ENCODE results near the gene VPS37C. TPM values are rescaled to one million over a fixed set of nuclear protein-coding genes. Genes with fewer than 3 reads are reported as not detected.

The VPS37C gene
- polyA plus RNA-seq, 2 of the 4 experiments (the other 2 are of a cell fraction): 8.9 to 11.3 TPM

GRCh38 chr11:61198361-61198760, 37.1 kb upstream of the VPS37C start:
- DNase-seq (ENCODE audit: low read depth in 1 of 2, low spot score in 1 of 2) (no peak), ATAC-seq (no peak), FAIRE-seq (no peak)
- Histone ChIP-seq H3K4me2 (no peak overlapping the region), H3K27ac (no peak overlapping the region), H3K4me1 (no peaks in the 10 kb centered on the region), H3K4me3 (no peak overlapping the region), H3K9me3 (0 out of 3 replicates have a peak, but pooled peaks cover 8% of the 10 kb centered on the region)
- no peak for TF ChIP-seq BCL3 (IDR thresholded peaks at IDR 0.05)
- TF ChIP-seq ZNF302 (CRISPR knock-in tag; IDR thresholded peaks at IDR 0.05): no peak
- no peak for TF ChIP-seq TP53 (CRISPR knock-in tag; IDR thresholded peaks at IDR 0.05)
- TF ChIP-seq POLR2AphosphoS2 (conservative IDR thresholded peaks at IDR 0.05; ENCODE audit: low read length): no peak
- TF ChIP-seq SMC3 (IDR thresholded peaks at IDR 0.05): no peak
- no peak for TF ChIP-seq MAX (IDR thresholded peaks at IDR 0.05)
- TF ChIP-seq, protein P1, sequence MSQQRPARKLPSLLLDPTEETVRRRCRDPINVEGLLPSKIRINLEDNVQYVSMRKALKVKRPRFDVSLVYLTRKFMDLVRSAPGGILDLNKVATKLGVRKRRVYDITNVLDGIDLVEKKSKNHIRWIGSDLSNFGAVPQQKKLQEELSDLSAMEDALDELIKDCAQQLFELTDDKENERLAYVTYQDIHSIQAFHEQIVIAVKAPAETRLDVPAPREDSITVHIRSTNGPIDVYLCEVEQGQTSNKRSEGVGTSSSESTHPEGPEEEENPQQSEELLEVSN (IDR thresholded peaks at IDR 0.05; ENCODE audit: borderline replicate concordance, low read depth): no peak
- TF ChIP-seq RNF2 (IDR thresholded peaks at IDR 0.05; ENCODE audit: borderline replicate concordance, low read depth): no peak
- no peak for TF ChIP-seq CBX8 (IDR thresholded peaks at IDR 0.05)
- no peak for TF ChIP-seq ESRRA (IDR thresholded peaks at IDR 0.05; ENCODE audit: borderline replicate concordance, low read length)
- ChIA-PET POLR2A (no interaction called here), CTCF (interaction anchor here (1.3 to 1.5 kb wide), 2 partner anchors 10 to 11 kb away, joined by 3 to 6 read pairs; no protein-coding TSS in a partner anchor)
- 30% methylated on average over 6 of the region's 6 CpGs for whole genome bisulfite sequencing (ENCODE audit: missing lambda C conversion rate)

GRCh38 chr11:61195719-61196118, 34.5 kb upstream of the VPS37C start:
- no peak for TF ChIP-seq POLR2AphosphoS2 (conservative IDR thresholded peaks at IDR 0.05; ENCODE audit: low read length)
- TF ChIP-seq HEYL (CRISPR knock-in tag; IDR thresholded peaks at IDR 0.05): no peak
- no peak for TF ChIP-seq MAX (IDR thresholded peaks at IDR 0.05)
- TF ChIP-seq, protein P2, sequence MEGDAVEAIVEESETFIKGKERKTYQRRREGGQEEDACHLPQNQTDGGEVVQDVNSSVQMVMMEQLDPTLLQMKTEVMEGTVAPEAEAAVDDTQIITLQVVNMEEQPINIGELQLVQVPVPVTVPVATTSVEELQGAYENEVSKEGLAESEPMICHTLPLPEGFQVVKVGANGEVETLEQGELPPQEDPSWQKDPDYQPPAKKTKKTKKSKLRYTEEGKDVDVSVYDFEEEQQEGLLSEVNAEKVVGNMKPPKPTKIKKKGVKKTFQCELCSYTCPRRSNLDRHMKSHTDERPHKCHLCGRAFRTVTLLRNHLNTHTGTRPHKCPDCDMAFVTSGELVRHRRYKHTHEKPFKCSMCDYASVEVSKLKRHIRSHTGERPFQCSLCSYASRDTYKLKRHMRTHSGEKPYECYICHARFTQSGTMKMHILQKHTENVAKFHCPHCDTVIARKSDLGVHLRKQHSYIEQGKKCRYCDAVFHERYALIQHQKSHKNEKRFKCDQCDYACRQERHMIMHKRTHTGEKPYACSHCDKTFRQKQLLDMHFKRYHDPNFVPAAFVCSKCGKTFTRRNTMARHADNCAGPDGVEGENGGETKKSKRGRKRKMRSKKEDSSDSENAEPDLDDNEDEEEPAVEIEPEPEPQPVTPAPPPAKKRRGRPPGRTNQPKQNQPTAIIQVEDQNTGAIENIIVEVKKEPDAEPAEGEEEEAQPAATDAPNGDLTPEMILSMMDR (IDR thresholded peaks at IDR 0.05): no peak
- TF ChIP-seq, protein P3, sequence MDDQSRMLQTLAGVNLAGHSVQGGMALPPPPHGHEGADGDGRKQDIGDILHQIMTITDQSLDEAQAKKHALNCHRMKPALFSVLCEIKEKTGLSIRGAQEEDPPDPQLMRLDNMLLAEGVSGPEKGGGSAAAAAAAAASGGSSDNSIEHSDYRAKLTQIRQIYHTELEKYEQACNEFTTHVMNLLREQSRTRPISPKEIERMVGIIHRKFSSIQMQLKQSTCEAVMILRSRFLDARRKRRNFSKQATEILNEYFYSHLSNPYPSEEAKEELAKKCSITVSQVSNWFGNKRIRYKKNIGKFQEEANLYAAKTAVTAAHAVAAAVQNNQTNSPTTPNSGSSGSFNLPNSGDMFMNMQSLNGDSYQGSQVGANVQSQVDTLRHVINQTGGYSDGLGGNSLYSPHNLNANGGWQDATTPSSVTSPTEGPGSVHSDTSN (IDR thresholded peaks at IDR 0.05): no peak
- no peak for TF ChIP-seq KDM5A (IDR thresholded peaks at IDR 0.05)
- no peak for TF ChIP-seq RCOR1 (IDR thresholded peaks at IDR 0.05; ENCODE audit: low read depth, low read length)
- no peak for TF ChIP-seq SREBF2 (IDR thresholded peaks at IDR 0.05)
- TF ChIP-seq, protein P4, sequence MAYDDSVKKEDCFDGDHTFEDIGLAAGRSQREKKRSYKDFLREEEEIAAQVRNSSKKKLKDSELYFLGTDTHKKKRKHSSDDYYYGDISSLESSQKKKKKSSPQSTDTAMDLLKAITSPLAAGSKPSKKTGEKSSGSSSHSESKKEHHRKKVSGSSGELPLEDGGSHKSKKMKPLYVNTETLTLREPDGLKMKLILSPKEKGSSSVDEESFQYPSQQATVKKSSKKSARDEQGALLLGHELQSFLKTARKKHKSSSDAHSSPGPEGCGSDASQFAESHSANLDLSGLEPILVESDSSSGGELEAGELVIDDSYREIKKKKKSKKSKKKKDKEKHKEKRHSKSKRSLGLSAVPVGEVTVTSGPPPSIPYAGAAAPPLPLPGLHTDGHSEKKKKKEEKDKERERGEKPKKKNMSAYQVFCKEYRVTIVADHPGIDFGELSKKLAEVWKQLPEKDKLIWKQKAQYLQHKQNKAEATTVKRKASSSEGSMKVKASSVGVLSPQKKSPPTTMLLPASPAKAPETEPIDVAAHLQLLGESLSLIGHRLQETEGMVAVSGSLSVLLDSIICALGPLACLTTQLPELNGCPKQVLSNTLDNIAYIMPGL (CRISPR knock-in tag; IDR thresholded peaks at IDR 0.05; ENCODE audit: borderline replicate concordance): no peak
- no peak for TF ChIP-seq TP53 (CRISPR knock-in tag; IDR thresholded peaks at IDR 0.05)
- TF ChIP-seq, protein P5, sequence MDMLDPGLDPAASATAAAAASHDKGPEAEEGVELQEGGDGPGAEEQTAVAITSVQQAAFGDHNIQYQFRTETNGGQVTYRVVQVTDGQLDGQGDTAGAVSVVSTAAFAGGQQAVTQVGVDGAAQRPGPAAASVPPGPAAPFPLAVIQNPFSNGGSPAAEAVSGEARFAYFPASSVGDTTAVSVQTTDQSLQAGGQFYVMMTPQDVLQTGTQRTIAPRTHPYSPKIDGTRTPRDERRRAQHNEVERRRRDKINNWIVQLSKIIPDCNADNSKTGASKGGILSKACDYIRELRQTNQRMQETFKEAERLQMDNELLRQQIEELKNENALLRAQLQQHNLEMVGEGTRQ (IDR thresholded peaks at IDR 0.05): no peak
- no peak for TF ChIP-seq EP300 (IDR thresholded peaks at IDR 0.05)
- no peak for TF ChIP-seq HDAC2 (IDR thresholded peaks at IDR 0.05)
- no peak for TF ChIP-seq HES2 (IDR thresholded peaks at IDR 0.05)
- TF ChIP-seq MAFK (IDR thresholded peaks at IDR 0.05; ENCODE audit: partially characterized antibody): no peak
- TF ChIP-seq FOXS1 (CRISPR knock-in tag; IDR thresholded peaks at IDR 0.05): no peak
- no peak for TF ChIP-seq TFCP2L1 (CRISPR knock-in tag; IDR thresholded peaks at IDR 0.05)
- no peak for TF ChIP-seq HOXA7 (CRISPR knock-in tag; IDR thresholded peaks at IDR 0.05)
- no peak for TF ChIP-seq HOXB13 (CRISPR knock-in tag; IDR thresholded peaks at IDR 0.05; ENCODE audit: low read depth)
- TF ChIP-seq JUNB (IDR thresholded peaks at IDR 0.05): no peak
- Histone ChIP-seq H3K4me3 (no peak overlapping the region), H3K9me3 (0 out of 3 replicates have a peak, but pooled peaks cover 8% of the 10 kb centered on the region), H3K4me1 (no peaks in the 10 kb centered on the region), H3K27ac (no peak overlapping the region), H3K4me2 (no peak overlapping the region)
- POLR2A ChIA-PET: no interaction called here
- CTCF ChIA-PET: interaction anchor here (1.3 to 1.4 kb wide), 2 partner anchors 8 to 190 kb away, joined by 3 to 8 read pairs; no protein-coding TSS in a partner anchor
- 70% methylated on average over 7 of the region's 7 CpGs for WGBS (ENCODE audit: missing lambda C conversion rate)
- no peak for FAIRE-seq
- no peak for DNase-seq (ENCODE audit: low read depth in 1 of 2, low spot score in 1 of 2)
- ATAC-seq: peak; percentile 32 to 42; a peak in 3 of 6 replicates
